Measurements from ENCODE around the gene RREB1.

- TF ChIP-seq CTCF (IDR thresholded peaks at IDR 0.05) (no peak), POLR2A (IDR thresholded peaks at IDR 0.05) (no peak), POLR2AphosphoS5 (IDR thresholded peaks at IDR 0.05; ENCODE audit: insufficient read depth in 1 of 2, low read depth in 1 of 2) (no peak)
Observed at GRCh38 chr6:7238526-7238899, 130.8 kb downstream of the RREB1 start.

Measured in vagina (tissue), 2 donors.